GM06990 (cell line): ENCODE results near the gene NEK5.

Source experiments
- DNase-seq: peaks from one replicate; pipeline ENCODE4 v3.0.0-alpha.2; 2011; ENCODE audit not compliant: insufficient read length; ENCODE audit errors: extremely low read depth
- H3K27me3 ChIP-seq: replicated peaks from 2 replicates; pipeline ENCODE4 v1.6.0; 2011; ENCODE audit warnings: low read length; ENCODE audit not compliant: control insufficient read depth, insufficient read depth
- H3K36me3 ChIP-seq: 2 replicates; pipeline ENCODE4 v1.5.1; 2011; ENCODE audit warnings: low read length; ENCODE audit not compliant: control insufficient read depth, insufficient read depth
- H3K4me3 ChIP-seq: replicated peaks from 2 replicates; pipeline ENCODE4 v1.5.1; 2011; ENCODE audit warnings: low read depth, mild to moderate bottlenecking, control low read depth, low read length
- CTCF ChIP-seq: IDR thresholded peaks from 2 replicates; pipeline ENCODE4 v1.5.1; 2011; ENCODE audit warnings: low read length, control low read depth, mild to moderate bottlenecking, inconsistent platforms; ENCODE audit not compliant: insufficient read depth, poor library complexity, severe bottlenecking

Gene NEK5

DNA sequence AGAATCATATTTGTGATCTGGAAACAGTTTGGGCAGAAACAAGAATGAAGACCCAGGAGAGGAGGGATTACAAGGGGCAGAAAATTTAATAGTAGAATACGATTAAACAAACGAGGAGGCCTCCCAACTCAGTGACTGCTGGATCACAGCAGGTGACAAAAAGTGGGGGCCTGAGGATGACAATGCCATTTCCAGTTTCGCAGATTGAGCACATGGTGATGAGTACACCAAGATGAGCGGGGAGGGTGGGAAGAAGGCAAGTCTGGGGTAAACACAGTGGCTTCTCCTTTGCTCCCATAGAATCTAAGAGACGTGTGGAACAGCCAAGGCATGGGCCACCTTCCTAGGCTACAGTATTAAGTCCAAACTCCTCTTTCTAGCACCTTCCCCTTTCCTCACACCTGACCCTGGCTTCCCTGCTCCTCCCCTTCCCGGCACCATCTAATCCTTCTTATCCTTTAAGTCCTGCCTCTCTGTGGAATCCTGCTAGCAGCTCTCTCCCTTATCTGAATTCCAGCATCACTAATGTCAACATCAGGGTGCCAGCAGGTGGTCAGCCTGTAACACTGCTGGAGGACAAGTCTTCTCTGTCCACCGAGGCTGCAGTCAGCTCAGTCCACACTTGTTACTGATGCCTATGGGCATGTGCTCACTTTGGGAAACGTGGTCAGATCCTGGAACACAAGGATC is 131.1 kb downstream of the NEK5 start:
- H3K36me3 ChIP-seq, result no peaks in the 10 kb centered on the region
- no peak for TF ChIP-seq CTCF
- peaks cover 2% of the 10 kb centered on the region for H3K27me3 ChIP-seq
- H3K4me3 ChIP-seq, result no peak overlapping the region
- no peak for DNase-seq

DNA sequence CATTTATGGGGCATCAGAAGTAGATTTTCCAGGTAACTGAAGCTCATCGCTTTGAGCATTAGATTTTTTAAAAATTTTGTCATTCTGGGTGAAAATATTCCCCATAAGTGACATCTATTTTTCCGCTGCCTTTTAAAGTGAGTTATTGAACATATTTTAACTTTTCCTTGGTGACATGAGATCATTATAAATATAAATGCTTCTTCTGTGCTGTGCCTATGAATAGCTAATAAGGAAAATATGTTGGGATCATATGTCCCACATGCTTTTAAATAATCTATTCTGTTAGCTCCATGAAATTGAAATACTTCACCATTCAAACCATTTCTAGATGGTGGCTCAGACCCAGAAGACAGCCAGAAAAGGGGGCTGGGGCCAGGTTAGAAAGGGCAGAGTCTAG is 131.7 kb downstream of the NEK5 start:
- Histone ChIP-seq H3K4me3 (no peak overlapping the region), H3K36me3 (no peaks in the 10 kb centered on the region), H3K27me3 (peaks cover 2% of the 10 kb centered on the region)
- no peak for DNase-seq
- TF ChIP-seq CTCF, result no peak

DNA sequence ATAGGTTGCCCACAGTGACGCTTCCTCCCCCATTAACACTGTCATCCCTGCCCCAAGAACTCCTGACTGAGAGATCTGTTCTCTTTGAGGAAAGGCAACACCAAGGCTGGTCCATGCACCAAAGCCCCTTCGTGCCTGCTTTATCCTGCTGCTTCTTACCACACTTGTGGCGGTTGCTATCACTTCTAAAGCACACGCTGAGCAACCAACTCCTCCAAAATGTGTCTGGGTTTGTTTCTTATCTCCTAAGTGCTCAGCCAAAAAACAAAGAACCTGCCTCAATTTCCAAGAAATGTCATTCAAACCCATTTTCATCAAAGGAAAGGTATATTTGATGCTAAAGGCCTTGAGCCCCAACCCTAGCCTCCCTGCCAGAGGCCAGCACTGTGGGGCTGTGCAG is 132.2 kb downstream of the NEK5 start:
- no peak for TF ChIP-seq CTCF
- H3K36me3 ChIP-seq, result no peaks in the 10 kb centered on the region
- H3K4me3 ChIP-seq, result no peak overlapping the region
- no peak for DNase-seq
- H3K27me3 ChIP-seq, result peaks cover 2% of the 10 kb centered on the region

DNA sequence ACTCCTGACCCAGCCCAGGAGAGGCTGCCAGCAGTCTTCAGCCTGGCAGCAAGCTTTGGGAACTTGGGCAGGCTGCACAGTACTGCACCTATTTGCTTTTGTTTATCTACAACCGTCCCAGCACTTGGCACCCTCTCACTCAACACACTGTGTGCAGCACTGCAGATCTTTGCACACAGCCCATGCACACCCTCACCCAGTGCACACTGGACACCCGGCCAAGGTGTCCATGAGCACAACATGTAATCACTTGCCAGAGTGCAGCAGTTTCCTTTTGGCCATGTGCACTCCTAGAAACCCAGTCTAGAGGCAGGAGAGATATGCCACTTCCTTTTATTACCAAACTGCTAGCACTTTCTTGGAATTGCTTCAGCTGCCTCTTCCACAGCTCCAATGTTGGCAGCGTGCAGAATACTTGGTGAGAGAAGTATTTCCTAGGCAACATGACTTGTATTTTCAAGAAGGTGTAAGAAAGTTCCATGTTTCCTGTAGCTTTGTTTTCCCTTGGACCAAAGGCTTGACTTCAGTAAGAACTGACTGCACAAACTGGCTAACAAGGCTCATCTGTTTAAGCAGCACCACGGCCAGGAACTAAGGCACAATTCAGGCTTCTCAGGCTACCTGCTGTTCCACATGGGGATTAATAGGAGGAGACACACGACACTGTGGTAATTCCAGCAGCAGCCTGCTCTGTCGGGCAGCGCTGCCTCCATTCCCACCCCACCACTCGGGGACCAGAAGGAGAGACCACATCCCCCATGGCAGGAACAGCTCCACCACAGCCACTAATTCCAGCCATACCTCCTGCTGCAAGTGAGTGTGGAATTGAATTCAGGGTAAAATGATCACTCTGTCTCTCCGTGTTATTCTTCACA is 133.0 kb downstream of the NEK5 start:
- H3K27me3 ChIP-seq, result peaks cover 2% of the 10 kb centered on the region
- TF ChIP-seq CTCF, result no peak
- no peaks in the 10 kb centered on the region for H3K36me3 ChIP-seq
- H3K4me3 ChIP-seq, result no peak overlapping the region
- no peak for DNase-seq

GRCh38 chr13:51993713-51994112 is 135.2 kb downstream of the NEK5 start:
- TF ChIP-seq CTCF, result no peak
- no peak overlapping the region for H3K4me3 ChIP-seq
- peaks cover 2% of the 10 kb centered on the region for H3K27me3 ChIP-seq
- DNase-seq, result no peak
- no peaks in the 10 kb centered on the region for H3K36me3 ChIP-seq
